Measurements from ENCODE around the gene NEURL1B.
"Not testable (repeated sequence)": the region's sequence is repeated elsewhere in the genome, so short reads cannot be mapped to it uniquely, and the experiment has no call there.

NEURL1B gene, protein sequence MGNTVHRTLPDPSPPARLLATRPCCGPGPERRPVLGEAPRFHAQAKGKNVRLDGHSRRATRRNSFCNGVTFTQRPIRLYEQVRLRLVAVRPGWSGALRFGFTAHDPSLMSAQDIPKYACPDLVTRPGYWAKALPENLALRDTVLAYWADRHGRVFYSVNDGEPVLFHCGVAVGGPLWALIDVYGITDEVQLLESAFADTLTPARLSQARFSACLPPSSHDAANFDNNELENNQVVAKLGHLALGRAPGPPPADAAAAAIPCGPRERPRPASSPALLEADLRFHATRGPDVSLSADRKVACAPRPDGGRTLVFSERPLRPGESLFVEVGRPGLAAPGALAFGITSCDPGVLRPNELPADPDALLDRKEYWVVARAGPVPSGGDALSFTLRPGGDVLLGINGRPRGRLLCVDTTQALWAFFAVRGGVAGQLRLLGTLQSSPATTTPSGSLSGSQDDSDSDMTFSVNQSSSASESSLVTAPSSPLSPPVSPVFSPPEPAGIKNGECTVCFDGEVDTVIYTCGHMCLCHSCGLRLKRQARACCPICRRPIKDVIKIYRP
- total RNA-seq = 0 to 0.72 (median 0.36) reads per million in 4 experiments

DNA sequence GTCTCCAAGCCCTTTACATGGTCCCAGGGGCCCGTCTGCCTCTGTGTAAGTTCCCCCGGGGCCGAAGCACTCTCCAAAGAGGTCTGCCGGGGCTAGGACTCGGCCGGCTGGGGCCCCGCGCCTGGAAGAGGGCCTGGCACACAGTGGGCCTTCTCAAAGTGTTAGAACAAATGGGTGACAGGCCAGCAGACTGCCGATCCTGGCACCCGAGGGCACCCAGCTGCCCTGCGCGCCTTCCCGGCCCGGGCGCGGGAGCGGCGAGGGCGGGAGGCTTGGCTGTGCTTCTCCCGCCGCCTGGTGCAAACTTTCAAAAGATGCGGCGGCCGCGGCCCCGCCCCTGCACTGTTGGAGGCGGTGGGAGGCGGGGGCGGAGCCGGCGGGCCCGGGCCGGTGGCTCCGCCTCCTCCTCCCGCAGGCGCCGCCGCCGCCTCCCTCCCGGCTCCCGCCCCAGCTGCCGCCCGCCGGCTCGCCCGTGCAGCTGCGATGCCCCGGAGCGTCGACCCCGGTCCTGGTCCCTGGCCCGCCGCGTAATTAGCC is at the start of gene NEURL1B:
NEURL1B (plus strand) TSS at position 442 of the 537 bp plus-strand sequence. CDS start 144 bp downstream, outside the sequence.
- no peak for DNase-seq

DNA sequence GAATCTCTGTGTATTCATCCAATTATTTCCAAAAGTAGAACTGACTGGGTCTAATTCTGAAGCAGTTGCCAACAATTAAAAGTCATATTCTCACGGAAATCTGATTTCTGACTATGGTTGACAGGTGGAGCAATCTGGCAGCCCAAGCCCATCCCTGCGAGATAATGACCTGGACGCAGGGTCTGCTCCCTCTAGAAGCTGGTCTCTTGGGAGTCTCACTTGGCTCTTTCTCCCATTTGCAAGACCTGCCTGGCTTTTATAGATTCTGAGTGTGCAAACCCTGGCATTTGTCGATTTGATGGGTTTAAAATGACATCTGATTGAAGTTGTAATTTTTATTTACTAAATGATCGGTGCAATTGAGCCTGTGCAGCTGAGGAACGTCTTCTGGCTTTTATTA is 49.4 kb upstream of the NEURL1B start:
- DNase-seq = no peak

DNA sequence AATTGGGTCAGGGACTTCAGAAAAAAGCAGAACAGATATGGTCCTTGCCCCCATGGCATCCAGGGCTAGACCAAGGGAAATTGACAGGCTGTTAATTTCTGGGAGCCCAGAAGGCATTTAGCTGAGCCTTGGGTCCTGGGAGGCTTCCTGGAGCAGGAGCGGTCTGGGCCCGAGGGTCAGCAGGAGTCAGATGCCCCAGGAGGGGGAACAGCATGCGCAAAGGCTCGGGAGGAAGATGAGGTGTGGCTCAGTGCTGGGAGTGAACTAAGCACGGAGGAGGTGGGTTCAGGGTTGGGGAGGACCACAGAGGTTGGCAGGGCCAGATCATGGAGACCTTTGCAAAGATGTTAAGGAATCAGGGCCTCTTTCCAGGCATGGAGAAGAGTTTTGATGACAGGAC is 48.2 kb upstream of the NEURL1B start:
- no peak for DNase-seq

DNA sequence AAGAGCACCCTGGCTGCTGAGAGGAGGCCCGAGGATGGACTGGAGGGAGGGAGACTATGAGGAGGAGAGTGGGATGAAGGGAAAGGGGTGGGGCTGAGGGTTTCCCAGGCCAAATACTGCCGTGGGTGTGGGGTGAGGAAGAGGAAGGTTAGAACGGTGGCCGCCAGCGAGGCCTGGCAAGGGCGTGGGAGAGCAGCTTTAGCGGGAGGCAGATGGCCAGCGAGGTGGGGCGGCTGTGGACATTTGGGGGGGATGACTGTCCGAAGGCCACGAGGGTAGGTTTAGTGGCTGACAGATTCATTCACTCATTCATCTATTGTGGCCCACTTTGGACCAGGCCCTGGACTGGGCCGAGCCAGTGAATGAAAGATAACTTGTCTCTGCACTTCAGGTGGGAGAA is 47.8 kb upstream of the NEURL1B start:
- DNase-seq = no peak

DNA sequence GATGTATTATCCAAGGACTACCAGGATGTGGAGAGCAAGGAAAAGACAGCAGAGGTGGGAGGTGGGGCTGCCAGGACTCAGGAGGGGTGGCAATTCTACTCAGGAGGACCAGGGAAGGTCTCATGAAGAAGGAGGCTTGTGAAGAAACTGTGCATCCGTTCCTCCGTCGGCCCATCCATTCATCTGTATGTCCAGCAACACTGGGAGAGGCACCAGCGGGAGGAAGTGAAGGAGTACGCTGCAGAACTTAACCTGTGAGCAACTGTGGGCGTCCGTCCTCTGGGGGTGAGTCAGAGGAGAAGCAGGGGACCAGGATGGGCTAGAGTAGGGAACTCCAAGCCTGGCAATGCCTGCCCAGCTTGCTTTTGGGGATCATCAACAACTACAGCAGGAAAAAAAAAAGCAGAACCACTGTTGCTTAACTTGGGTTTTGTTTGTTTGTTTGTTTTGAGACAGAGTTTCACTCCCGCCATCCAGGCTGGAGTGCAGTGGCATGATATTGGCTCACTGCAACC is 47.3 kb upstream of the NEURL1B start:
- no peak for DNase-seq

DNA sequence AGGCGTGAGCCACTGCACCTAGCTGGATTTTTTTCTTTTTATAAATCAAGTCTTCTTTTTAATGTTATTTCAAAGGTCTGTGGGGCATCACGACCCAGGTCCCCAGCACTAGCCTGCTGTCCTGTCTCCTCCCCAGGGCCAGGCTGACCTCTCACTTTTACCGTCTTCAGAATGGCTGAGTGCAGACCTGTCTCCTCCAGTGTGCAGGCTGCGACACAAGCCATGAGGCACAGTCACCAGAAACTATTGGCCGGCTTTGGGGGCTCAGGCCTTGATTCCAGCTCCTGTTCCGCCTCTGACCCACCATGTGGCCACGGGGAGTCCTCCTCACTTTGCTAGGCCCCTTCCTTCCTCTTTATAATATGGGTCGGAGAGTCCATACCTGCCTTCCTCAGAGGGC is 46.6 kb upstream of the NEURL1B start:
- no peak for DNase-seq

DNA sequence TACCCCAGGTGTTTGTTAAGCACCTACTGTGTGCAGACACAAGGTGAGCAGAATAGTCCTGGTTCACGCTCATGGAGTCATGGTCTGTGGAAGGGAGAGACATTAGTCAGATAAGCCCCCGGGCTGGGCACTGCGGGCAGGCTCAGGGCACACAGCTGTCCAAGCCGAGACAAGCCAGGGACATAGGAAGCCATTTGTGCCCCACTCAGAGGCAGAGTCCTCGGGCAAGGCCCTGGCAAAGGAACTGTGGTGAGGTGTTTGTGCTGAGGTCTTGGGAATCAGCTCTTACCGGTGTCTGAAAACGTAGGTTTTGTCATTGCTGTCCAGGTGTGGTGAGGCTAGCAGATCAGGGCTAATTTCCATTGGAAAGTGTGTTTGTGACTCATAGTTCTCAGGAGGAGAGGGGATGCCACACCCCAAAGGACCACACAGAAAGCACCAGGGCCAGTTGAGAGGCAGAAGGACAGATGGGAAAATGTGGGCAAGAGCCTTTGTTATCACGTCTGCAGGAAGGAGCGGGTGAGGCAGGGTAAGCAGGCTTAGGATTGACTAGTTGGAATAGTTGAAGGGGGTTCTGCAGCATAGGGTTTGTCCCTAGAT is 46.1 kb upstream of the NEURL1B start:
- DNase-seq = no peak

DNA sequence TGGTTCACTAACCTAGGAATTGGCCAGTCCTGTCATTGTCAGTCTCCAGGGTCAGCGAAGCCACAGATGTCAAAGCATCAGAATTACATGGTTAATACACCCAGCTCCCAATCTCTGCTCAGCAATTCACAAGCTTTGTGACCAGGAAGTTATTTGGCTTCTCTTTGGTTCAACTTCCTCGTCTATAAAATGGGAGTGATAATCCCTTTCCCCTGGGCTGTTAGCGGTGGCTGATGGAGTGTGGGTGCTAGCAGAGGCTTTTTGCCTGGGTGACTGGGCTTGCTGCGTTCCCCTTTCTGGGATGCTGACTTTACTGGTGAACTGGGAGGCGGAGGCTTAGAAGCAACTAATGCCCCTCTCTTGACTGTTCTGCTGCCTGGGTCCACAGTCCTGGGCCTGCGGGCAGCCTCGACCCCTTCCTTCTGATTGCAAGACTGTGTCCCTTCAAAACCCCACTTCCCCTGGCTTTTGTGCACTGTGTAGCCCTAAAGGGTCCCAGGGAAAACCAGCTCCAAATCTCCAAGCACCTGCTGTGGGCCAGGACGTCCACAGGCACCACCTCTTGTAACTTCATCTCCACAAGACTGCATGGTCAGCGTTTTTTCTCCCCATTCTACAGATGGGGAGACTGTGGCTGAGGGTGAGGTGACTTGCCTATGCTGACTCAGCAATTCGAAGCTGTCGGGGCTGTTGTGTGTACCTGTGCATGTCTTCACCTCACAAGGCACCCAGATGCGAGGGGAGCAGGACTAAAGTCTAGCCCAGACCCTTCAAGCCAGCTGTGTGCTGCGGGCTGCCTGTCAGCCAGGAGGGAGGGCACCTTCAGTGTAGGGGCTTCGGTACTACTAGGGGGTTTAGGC is 45.2 kb upstream of the NEURL1B start:
- DNase-seq = no peak

DNA sequence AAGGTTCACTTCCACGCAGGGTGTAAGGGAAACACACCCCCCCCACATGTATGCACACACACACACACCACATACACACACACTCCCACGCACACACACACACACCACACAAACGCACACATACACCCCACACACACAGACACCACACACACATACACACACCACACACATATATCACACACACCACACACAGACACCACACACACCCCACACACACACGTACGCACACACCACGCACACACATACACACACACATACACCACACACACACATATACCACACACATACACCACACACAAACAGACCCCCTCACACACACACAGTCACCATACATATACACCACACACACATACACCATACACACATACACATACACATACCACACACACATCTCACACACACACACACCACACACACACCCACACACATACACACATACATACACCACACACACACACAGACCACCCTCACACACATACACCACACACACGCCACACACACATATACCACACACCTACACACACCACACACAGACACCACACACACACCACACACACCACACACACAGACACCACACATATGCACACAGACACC is 44.3 kb upstream of the NEURL1B start:
- DNase-seq = no peak

DNA sequence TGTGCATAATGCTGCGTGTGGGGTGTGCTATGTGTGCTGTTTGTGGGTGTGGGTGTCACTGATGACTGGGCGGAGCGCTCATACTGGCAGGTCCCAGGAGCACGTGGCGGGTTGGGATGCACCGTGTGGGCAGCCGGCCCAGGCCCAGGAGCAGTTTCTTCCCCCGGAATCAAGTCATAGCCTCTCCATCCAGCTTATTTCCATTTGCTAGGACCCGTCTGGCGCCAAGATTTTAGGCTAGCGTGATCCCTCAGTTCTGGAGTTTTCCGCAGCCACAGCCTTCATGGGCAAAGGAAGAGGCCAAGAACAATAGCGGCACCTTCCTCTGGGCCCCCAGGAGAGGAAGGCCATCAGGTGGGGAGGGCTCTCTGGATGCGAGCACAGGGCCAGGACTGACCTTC is 43.3 kb upstream of the NEURL1B start:
- no peak for DNase-seq

DNA sequence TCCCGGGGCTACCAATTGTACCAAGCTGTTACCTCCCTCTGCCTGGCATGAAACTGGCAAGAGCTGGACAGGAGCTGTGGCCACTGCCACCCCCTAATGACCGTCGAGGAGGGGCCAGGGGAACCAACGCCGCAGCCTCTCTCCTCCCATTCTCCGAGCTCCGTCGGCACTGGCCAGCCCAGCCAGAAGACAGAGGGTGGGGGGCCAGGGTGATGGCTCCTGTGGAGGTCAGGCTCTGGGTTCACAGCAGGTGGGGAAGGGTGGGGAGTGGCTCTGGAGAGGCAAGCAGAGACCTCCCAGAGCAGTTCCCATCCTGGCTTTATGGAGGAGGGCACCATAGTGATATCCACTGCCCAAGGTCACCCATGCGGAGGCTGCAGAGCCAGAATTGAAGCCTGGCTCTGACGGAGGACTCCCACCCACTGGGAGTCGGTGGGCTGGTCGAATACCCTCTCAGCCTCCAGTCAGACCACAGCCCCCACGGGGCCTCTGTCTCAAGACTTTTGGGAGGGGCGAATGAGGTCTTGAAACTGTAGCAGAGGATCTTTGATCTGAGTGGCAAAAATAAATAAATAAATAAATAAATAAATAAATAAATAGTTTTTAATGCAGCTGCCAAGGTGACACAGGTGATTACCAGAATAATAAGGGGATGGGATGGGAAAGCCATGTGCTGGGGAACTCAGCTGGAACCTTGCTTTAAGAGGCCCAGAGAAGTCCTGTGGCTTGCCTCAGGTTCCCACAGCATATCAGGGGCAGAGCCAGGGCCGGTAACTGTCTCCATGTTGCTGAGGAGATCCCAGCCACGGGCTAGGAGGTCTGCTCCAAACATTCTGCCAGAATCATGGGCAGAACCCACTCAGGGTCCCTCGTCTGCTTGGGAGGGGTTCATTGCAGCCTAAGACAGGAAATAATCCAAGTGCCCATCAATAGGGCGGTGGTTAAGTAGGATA is 42.5 kb upstream of the NEURL1B start:
- DNase-seq = no peak

DNA sequence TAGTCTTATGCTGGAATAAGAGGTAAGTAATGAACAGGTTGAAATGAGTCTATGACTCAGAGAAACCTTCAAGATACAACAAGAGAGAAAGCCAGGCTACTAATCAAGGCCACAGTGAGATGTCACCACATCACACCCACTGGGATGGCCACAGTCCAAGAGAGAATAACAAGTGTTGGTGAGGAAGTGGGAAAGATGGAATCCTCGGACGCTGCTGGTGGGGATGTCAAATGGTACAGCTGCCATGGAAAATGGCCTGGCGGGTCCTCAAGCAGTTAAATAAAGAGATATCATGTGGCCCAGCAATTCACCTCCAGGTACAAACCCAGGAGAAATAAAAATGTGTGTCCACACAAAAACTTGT is 41.9 kb upstream of the NEURL1B start:
- DNase-seq = no peak

DNA sequence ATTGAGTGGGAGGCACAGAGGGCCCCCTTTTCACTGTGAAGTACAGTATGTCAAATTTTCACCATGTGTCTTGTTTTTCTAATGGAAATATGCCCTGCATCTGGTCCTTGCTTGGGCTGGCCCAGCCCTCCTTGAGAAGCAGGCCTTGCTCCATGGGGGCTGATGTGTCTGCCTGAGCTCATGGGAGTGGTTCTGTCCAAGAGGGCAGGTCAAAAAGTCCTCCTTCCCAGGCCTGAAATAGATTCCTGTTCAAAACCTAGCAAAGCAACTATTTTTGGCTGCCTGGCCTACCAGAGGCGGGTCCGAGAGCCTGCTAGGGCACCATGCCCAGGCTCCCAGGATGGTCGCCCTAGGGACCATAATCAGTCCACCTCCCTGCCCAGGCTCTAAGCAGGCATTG is 40.5 kb upstream of the NEURL1B start:
- no peak for DNase-seq

DNA sequence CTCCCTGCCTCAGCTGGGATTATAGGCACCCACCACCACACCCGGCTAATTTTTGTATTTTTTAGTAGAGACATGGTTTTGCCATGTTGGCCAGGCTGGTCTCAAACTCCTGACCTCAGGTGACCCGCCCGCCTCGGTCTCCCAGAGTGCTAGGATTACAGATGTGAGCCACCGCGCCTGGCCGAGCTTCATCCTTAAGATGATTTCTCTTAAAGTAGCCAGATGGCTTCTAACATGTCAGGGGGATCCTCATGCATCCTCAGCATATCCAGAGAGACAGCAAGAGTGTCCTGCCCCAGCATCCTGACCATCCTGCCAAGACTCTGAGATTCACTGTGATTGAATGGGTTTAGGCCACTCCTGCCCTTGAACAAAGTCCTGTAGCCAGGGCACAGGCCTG is 39.5 kb upstream of the NEURL1B start:
- DNase-seq = not testable (repeated sequence)

DNA sequence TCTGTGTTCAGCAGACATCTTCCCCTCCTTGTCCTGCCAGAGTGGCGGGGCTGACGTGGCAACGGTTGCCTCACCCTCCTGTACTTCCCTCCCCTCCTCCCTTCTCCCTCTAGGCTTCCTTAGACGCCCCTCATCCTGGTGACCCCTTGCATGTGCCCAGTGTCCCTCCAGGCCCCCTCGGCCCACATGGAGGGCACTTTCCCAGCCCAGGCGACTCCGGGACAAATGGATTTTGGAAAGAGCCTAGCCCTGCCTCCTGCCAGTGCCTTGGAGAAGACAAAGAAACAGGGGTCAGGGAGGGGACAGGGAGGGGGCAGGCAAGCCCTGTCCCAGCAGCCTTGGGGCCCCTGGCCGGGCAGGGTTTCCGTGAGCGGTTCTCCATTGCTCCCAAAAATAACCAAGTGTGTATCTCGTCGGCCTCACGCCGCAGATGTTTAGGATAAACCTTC is 38.3 kb upstream of the NEURL1B start:
- DNase-seq = no peak

DNA sequence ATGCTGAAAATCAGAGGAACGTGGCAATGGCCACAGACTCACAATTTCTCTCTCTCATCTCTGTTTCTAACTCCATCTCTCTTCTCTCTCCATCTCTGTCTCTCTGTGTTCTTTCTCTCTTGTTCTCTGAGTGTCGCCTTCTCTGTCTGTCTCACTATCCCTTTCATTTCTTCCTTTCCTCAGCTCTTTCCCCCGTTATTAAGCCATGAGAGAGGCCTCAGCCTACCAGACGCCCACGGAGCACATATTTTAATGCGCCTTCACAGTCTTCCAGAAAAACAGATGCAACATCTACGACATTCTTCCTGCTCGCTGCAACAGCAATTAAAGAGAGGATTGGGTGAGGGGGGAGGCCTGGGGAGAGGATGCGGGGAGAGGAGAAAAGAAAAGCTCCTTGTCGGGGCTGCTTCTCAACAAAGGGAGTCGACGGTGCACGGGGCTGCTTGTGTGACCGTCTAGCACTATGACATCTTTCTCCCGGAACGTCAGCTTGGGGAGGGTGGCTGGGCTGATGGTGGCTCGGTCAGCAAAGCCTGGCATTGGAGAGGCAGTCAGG is 37.7 kb upstream of the NEURL1B start:
- DNase-seq = no peak

DNA sequence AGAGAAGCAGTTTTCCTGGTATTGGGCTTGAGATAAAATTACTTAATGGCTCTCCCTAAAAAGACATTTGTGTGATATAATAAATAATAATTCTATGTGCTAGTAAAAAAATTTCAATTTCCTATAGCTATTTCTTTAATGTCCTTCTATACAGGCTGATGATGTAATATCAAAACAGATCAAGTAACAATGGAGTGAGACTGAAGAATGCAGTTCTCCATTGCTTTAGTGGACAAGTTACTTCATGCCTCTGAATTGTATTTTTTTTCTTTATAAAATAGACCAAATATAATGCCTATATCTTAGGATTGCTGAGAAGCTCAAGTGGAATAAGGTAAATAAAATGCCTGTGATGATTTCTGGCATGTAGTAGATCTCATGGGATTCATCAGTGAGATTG is 35.6 kb upstream of the NEURL1B start:
- DNase-seq = no peak

DNA sequence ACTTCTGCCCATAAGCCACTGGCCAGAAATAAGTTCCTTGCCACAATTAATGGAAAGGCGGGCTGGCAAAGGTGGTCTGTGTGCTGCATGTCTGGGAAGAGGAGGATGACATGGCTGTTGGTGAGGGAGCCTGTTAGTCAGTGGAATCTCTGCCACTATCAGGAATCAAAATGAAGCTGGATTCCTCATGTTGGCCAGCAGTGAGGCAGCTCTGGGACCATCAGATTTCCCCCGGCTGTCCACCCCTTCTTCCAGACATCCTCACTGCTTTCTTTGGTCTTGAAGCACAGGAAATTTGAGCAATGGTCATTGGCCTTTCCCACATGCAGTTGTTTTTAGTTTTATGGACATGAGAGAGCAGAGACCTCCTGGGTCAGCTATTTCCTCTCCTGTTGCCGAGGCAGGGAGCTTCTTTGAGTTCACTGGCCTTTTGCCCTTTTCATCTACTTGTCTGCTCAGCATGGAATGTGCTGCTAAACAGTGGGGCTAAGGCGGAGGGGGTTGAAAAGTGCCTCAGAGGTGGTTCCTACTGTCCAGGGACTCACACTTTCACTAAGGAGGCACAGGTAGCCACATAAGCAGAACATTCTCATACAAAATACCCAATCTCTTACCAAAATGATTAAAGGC is 34.8 kb upstream of the NEURL1B start:
- no peak for DNase-seq

DNA sequence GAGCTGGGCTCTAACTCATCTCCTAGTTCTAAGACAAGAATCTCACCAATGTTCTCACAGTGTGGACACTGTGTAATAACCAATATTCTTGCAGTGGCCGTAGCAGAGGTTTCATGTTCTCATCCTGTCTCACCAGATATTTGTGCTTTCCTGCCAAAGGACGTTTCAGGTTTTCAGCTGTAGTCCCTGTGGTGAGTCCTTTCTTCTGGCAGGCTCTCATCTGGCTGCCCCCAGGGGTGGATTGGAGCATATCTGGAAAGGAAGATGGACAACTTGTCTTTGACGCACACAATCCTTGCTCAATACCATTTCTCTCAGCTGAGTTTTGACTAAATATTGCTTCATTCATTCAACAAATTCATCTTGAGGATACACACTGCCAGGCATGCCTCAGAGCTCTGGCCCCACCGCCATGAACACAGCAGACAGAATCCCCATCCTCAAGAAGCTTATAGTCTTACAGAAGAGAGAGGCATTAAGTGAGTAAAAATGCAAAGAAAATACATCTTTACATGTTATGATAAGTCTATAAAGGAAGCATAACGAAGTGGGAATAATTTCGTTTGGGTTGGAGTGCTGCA is 33.8 kb upstream of the NEURL1B start:
- no peak for DNase-seq

DNA sequence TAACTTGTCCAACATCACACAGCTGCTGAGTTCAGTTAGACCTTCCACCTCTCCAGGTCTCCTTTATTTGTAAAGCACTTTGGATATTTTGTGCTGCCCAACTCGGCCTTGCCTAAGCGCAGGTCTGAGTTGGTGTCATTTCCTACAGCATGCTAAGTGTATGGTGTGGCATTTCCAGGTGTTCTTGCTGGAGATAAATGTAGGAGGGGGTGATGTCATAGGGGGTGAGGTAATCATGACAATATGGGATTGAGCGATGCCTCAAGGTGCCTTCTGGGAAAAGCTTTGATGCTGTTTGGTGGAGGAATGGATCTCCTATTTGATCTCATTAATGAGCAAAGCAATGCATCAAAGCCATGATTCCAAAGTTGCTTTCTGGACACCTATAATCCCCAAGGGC is 32.3 kb upstream of the NEURL1B start:
- DNase-seq = no peak
